Measurements from ENCODE around the gene CCDC40.

The CCDC40 gene

DNA sequence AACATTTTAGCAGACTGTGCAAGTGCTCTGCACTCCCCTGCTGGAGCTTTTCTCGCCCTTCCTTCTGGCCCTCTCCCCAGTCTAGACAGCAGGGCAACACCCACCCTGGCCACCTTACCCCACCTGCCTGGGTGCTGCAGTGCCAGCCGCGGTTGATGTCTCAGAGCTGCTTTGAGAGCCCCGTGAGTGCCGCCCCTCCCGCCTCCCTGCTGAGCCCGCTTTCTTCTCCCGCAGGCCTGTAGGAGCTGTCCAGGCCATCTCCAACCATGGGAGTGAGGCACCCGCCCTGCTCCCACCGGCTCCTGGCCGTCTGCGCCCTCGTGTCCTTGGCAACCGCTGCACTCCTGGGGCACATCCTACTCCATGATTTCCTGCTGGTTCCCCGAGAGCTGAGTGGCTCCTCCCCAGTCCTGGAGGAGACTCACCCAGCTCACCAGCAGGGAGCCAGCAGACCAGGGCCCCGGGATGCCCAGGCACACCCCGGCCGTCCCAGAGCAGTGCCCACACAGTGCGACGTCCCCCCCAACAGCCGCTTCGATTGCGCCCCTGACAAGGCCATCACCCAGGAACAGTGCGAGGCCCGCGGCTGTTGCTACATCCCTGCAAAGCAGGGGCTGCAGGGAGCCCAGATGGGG lies 68.0 kb downstream of the CCDC40 start:
- Histone ChIP-seq H3K36me3 (peaks cover 30% of the 10 kb centered on the region), H3K27me3 (ENCODE audit: insufficient read depth, low read depth, severe bottlenecking) (no peaks in the 10 kb centered on the region), H3K27ac (peak overlapping the region; percentile 96), H3K4me3 (ENCODE audit: low read depth, low read length) (no peak overlapping the region), H3K9me3 (ENCODE audit: severe bottlenecking) (no peaks in the 10 kb centered on the region)
- TF ChIP-seq, protein P1, sequence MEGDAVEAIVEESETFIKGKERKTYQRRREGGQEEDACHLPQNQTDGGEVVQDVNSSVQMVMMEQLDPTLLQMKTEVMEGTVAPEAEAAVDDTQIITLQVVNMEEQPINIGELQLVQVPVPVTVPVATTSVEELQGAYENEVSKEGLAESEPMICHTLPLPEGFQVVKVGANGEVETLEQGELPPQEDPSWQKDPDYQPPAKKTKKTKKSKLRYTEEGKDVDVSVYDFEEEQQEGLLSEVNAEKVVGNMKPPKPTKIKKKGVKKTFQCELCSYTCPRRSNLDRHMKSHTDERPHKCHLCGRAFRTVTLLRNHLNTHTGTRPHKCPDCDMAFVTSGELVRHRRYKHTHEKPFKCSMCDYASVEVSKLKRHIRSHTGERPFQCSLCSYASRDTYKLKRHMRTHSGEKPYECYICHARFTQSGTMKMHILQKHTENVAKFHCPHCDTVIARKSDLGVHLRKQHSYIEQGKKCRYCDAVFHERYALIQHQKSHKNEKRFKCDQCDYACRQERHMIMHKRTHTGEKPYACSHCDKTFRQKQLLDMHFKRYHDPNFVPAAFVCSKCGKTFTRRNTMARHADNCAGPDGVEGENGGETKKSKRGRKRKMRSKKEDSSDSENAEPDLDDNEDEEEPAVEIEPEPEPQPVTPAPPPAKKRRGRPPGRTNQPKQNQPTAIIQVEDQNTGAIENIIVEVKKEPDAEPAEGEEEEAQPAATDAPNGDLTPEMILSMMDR (IDR thresholded peaks at IDR 0.05; ENCODE audit: low read depth, low read length), result no peak
- DNase-seq, result peak; percentile 59

DNA sequence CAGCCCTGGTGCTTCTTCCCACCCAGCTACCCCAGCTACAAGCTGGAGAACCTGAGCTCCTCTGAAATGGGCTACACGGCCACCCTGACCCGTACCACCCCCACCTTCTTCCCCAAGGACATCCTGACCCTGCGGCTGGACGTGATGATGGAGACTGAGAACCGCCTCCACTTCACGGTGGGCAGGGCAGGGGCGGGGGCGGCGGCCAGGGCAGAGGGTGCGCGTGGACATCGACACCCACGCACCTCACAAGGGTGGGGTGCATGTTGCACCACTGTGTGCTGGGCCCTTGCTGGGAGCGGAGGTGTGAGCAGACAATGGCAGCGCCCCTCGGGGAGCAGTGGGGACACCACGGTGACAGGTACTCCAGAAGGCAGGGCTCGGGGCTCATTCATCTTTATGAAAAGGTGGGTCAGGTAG lies 68.5 kb downstream of the CCDC40 start:
- peak overlapping the region; percentile 96; the same call in 1 of the 2 replicates for H3K27ac ChIP-seq
- H3K36me3 ChIP-seq, result peaks cover 33% of the 10 kb centered on the region
- no peak overlapping the region for H3K4me3 ChIP-seq (ENCODE audit: low read depth, low read length)
- TF ChIP-seq, protein P1 (IDR thresholded peaks at IDR 0.05; ENCODE audit: low read depth, low read length), result no peak
- no peaks in the 10 kb centered on the region for H3K27me3 ChIP-seq (ENCODE audit: insufficient read depth, low read depth, severe bottlenecking)
- no peaks in the 10 kb centered on the region for H3K9me3 ChIP-seq (ENCODE audit: severe bottlenecking)
- no peak for DNase-seq

DNA sequence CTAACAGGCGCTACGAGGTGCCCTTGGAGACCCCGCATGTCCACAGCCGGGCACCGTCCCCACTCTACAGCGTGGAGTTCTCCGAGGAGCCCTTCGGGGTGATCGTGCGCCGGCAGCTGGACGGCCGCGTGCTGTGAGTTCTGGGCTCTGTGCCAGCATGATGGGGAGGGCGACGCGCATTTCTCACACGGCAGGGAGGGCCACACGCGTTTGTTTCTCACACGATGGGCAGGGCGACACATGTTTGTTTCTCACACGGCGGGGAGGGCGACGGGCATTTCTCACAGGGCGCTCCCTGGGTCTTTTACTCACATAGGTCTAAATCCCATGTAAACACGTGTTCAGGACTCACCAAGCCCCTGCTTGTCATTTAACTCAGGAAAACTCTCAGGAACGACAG lies 69.3 kb downstream of the CCDC40 start:
- no peak overlapping the region for H3K27ac ChIP-seq
- no peaks in the 10 kb centered on the region for H3K27me3 ChIP-seq (ENCODE audit: insufficient read depth, low read depth, severe bottlenecking)
- no peak for DNase-seq
- no peaks in the 10 kb centered on the region for H3K9me3 ChIP-seq (ENCODE audit: severe bottlenecking)
- TF ChIP-seq, protein P1 (IDR thresholded peaks at IDR 0.05; ENCODE audit: low read depth, low read length), result no peak
- H3K36me3 ChIP-seq, result peaks cover 38% of the 10 kb centered on the region
- H3K4me3 ChIP-seq (ENCODE audit: low read depth, low read length), result no peak overlapping the region

DNA sequence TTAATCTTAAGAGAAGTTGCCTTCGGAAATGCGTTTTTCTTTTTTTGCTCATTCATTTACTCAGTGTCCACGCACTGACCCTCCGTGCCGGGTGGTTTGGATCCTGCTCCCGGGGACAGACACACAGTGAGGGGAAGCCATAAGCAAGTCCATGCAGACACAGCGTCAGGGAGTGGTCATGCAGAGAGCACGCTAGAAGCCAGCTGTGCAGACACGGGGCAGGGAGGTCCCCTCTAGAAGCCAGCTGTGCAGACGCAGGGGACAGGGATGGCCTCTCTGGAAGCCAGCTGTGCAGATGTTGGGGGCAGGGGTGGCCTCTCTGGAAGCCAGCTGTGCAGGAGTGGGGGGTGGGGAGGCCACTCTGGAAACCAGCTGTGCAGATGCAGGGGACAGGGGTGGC lies 69.7 kb downstream of the CCDC40 start:
- H3K9me3 ChIP-seq (ENCODE audit: severe bottlenecking), result no peaks in the 10 kb centered on the region
- H3K27me3 ChIP-seq (ENCODE audit: insufficient read depth, low read depth, severe bottlenecking), result no peaks in the 10 kb centered on the region
- TF ChIP-seq, protein P1 (IDR thresholded peaks at IDR 0.05; ENCODE audit: low read depth, low read length), result no peak
- H3K36me3 ChIP-seq, result peaks cover 38% of the 10 kb centered on the region
- DNase-seq, result no peak
- no peak overlapping the region for H3K4me3 ChIP-seq (ENCODE audit: low read depth, low read length)
- no peak overlapping the region for H3K27ac ChIP-seq

DNA sequence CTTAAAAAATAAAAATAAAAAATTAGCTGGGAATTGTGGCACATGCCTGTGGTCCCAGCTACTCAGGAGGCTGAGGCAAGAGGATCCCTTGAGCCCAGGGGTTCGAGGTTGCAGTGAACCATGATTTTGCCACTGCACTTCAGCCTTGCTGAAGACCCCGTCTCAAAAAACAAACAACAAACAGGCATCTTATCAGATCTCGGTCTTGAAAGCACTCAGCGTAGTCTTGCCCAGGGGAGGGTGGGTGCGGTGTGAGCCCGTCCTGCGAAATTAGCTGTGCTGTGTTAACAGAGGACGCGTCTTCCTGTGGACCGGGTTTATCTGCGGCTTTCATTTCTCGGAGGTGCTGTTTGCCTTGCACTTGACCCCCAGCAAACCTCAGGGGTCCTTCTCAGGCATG lies 70.3 kb downstream of the CCDC40 start:
- no peak overlapping the region for H3K4me3 ChIP-seq (ENCODE audit: low read depth, low read length)
- DNase-seq, result no peak
- TF ChIP-seq, protein P1 (IDR thresholded peaks at IDR 0.05; ENCODE audit: low read depth, low read length), result no peak
- no peaks in the 10 kb centered on the region for H3K9me3 ChIP-seq (ENCODE audit: severe bottlenecking)
- no peak overlapping the region for H3K27ac ChIP-seq
- no peaks in the 10 kb centered on the region for H3K27me3 ChIP-seq (ENCODE audit: insufficient read depth, low read depth, severe bottlenecking)
- peaks cover 38% of the 10 kb centered on the region for H3K36me3 ChIP-seq
